ENCODE data around the gene PPP1R15B.

PPP1R15B gene

GRCh38 chr1:204411451-204412204, at the start of gene PPP1R15B:
Gene PPP1R15B, minus strand, starts transcription at chr1:204411817. Its CDS starts 406 bp downstream, at chr1:204411411.
- DNase-seq (ENCODE audit: low read depth in 2 of 2): peak; percentile 96

GRCh38 chr1:204460346-204460745, 48.7 kb upstream of the PPP1R15B start:
- no peak for DNase-seq (ENCODE audit: low read depth in 2 of 2)

- DNase-seq (ENCODE audit: low read depth in 2 of 2): no peak
Observed at GRCh38 chr1:204459706-204460105, 48.1 kb upstream of the PPP1R15B start.

GRCh38 chr1:204457666-204458065, 46.0 kb upstream of the PPP1R15B start:
- DNase-seq (ENCODE audit: low read depth in 2 of 2): no peak

- no peak for DNase-seq (ENCODE audit: low read depth in 2 of 2)
Observed at GRCh38 chr1:204456826-204457442, 45.3 kb upstream of the PPP1R15B start.

- no peak for DNase-seq (ENCODE audit: low read depth in 2 of 2)
Observed at GRCh38 chr1:204455831-204456145, 44.2 kb upstream of the PPP1R15B start.

GRCh38 chr1:204455063-204455830, 43.6 kb upstream of the PPP1R15B start:
- DNase-seq (ENCODE audit: low read depth in 2 of 2): no peak

GRCh38 chr1:204454476-204454875, 42.9 kb upstream of the PPP1R15B start:
- no peak for DNase-seq (ENCODE audit: low read depth in 2 of 2)

- DNase-seq (ENCODE audit: low read depth in 2 of 2): peak; percentile 38 to 52
Observed at GRCh38 chr1:204453141-204453772, 41.6 kb upstream of the PPP1R15B start.

- no peak for DNase-seq (ENCODE audit: low read depth in 2 of 2)
Observed at GRCh38 chr1:204451352-204452124, 39.9 kb upstream of the PPP1R15B start.

GRCh38 chr1:204450461-204451257, 39.0 kb upstream of the PPP1R15B start:
- no peak for DNase-seq (ENCODE audit: low read depth in 2 of 2)

- DNase-seq (ENCODE audit: low read depth in 2 of 2): no peak
Observed at GRCh38 chr1:204449678-204450280, 38.2 kb upstream of the PPP1R15B start.

- DNase-seq (ENCODE audit: low read depth in 2 of 2): no peak
Observed at GRCh38 chr1:204448991-204449677, 37.5 kb upstream of the PPP1R15B start.

- no peak for DNase-seq (ENCODE audit: low read depth in 2 of 2)
Observed at GRCh38 chr1:204448344-204448964, 36.8 kb upstream of the PPP1R15B start.

- DNase-seq (ENCODE audit: low read depth in 2 of 2): no peak
Observed at GRCh38 chr1:204447736-204448135, 36.1 kb upstream of the PPP1R15B start.

- no peak for DNase-seq (ENCODE audit: low read depth in 2 of 2)
Observed at GRCh38 chr1:204447190-204447589, 35.6 kb upstream of the PPP1R15B start.

GRCh38 chr1:204446413-204447111, 34.9 kb upstream of the PPP1R15B start:
- DNase-seq (ENCODE audit: low read depth in 2 of 2): peak; percentile 39 to 62

GRCh38 chr1:204445860-204446412, 34.3 kb upstream of the PPP1R15B start:
- DNase-seq (ENCODE audit: low read depth in 2 of 2): peak in 1 of 2 donors; percentile 10
